WTC11 (cell line): Measurements from ENCODE around the gene VSTM2L.

Source experiments
- CTCF ChIP-seq: fragments of 200-600 bp; IDR thresholded peaks from 2 replicates; pipeline ENCODE4 v1.8.0; 2022; ENCODE audit warnings: antibody characterized with exemption
- FOXP1 ChIP-seq: sonication (generic); formaldehyde crosslinking; IDR thresholded peaks from 2 replicates; pipeline ENCODE4 v1.8.0; 2022; ENCODE audit warnings: missing genetic modification reagents, mild to moderate bottlenecking, moderate library complexity, borderline replicate concordance
- HMGXB4 ChIP-seq: sonication (generic); formaldehyde crosslinking; IDR thresholded peaks from 2 replicates; pipeline ENCODE4 v1.8.1; 2023; ENCODE audit warnings: mild to moderate bottlenecking, moderate library complexity, missing genetic modification reagents
- NFE2L1 ChIP-seq: sonication (generic); formaldehyde crosslinking; IDR thresholded peaks from 2 replicates; pipeline ENCODE4 v1.8.1; 2023; ENCODE audit warnings: missing genetic modification reagents
- PRRX2 ChIP-seq: fragments of 250-450 bp; sonication (Bioruptor Pico); IDR thresholded peaks from 2 replicates; pipeline ENCODE4 v1.8.0; 2021; ENCODE audit warnings: mild to moderate bottlenecking
- TCF7 ChIP-seq: sonication (generic); formaldehyde crosslinking; IDR thresholded peaks from 2 replicates; pipeline ENCODE4 v1.8.0; 2022; ENCODE audit warnings: mild to moderate bottlenecking, low read depth, missing genetic modification reagents, moderate library complexity
- TEAD1 ChIP-seq: sonication (generic); formaldehyde crosslinking; IDR thresholded peaks from 2 replicates; pipeline ENCODE4 v1.8.0; 2022; ENCODE audit warnings: mild to moderate bottlenecking, missing genetic modification reagents
- ZBTB21 ChIP-seq: sonication (generic); formaldehyde crosslinking; IDR thresholded peaks from 2 replicates; pipeline ENCODE4 v1.8.1; 2023; ENCODE audit warnings: mild to moderate bottlenecking, missing genetic modification reagents, borderline replicate concordance
- ZNF671 ChIP-seq: fragments of 250-450 bp; sonication (Bioruptor Pico); IDR thresholded peaks from 2 replicates; pipeline ENCODE4 v1.8.0; 2021; ENCODE audit warnings: mild to moderate bottlenecking
- TF ChIP-seq, protein P1 (sequence below): sonication (generic); formaldehyde crosslinking; IDR thresholded peaks from 2 replicates; pipeline ENCODE4 v1.8.0; 2023; ENCODE audit warnings: missing genetic modification reagents, mild to moderate bottlenecking, borderline replicate concordance

GRCh38 chr20:37936041-37936440 lies 33.1 kb downstream of the VSTM2L start:
- TF ChIP-seq CTCF (no peak), PRRX2 (CRISPR knock-in tag) (no peak), ZBTB21 (no peak), TCF7 (CRISPR knock-in tag) (no peak), HMGXB4 (CRISPR knock-in tag) (no peak), ZNF671 (CRISPR knock-in tag) (no peak), NFE2L1 (CRISPR knock-in tag) (no peak), FOXP1 (no peak), TEAD1 (CRISPR knock-in tag) (no peak)
- TF ChIP-seq, protein P1, sequence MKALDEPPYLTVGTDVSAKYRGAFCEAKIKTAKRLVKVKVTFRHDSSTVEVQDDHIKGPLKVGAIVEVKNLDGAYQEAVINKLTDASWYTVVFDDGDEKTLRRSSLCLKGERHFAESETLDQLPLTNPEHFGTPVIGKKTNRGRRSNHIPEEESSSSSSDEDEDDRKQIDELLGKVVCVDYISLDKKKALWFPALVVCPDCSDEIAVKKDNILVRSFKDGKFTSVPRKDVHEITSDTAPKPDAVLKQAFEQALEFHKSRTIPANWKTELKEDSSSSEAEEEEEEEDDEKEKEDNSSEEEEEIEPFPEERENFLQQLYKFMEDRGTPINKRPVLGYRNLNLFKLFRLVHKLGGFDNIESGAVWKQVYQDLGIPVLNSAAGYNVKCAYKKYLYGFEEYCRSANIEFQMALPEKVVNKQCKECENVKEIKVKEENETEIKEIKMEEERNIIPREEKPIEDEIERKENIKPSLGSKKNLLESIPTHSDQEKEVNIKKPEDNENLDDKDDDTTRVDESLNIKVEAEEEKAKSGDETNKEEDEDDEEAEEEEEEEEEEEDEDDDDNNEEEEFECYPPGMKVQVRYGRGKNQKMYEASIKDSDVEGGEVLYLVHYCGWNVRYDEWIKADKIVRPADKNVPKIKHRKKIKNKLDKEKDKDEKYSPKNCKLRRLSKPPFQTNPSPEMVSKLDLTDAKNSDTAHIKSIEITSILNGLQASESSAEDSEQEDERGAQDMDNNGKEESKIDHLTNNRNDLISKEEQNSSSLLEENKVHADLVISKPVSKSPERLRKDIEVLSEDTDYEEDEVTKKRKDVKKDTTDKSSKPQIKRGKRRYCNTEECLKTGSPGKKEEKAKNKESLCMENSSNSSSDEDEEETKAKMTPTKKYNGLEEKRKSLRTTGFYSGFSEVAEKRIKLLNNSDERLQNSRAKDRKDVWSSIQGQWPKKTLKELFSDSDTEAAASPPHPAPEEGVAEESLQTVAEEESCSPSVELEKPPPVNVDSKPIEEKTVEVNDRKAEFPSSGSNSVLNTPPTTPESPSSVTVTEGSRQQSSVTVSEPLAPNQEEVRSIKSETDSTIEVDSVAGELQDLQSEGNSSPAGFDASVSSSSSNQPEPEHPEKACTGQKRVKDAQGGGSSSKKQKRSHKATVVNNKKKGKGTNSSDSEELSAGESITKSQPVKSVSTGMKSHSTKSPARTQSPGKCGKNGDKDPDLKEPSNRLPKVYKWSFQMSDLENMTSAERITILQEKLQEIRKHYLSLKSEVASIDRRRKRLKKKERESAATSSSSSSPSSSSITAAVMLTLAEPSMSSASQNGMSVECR: no peak
